Activated CD4-positive, CD25-positive, alpha-beta regulatory T cell treated with anti-CD3 and anti-CD28 coated beads, Interleukin-2, amount 50 U/mL, for 24 hours (primary cell): ENCODE measurements around the gene DENND4A.

Source experiments
- ATAC-seq, 2 donors: fragments of 150-1000 bp; cut with Tn5 transposase; one replicate each; pipeline ENCODE4 v1.10.0; 2021; ENCODE audit warnings: mild to moderate bottlenecking in 1 of 2, moderate library complexity in 1 of 2

The DENND4A gene

DNA sequence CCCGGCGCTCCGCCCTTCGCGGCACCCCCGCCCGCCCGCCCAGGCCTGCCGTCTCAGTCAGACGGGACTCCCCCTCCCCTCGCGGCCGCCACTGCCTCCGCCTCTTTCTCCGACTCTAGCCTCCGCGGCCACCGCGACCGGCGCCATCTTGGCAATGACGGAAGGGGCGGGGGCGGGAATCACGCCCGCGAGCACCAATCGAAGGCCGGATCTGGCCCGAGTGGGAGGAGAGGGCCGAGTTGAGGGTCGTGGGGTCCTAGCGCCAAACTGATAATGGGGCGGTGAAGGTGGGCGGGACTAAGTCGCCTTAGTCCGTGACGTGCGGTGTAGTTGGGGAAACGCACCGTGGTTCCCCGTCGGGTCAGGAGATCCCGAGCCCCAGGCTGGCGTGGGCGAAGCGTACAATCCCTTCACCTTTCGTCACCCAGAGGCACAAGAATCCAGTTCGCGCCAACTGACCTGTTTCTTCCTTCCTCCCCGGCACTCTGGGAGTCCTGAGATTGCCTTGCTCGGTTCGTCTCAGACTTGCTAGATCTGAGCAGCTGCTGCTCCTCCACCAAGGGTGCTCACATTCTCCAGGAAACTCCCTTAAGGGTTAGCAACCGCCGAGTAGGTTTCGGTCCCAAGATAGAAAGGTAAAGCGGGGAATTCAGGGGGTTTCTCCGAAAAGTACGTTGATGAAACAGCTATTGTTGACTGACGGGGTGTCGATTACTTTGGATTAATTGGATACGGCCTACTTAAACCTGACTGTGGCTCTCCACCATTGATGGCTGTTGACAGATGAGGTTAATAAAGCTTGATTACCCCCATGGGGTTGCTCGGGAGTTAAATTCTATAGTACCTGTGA is at the start of gene DENND4A:
Gene DENND4A (minus strand): TSS at position 156 of the 850 bp plus-strand sequence. CDS start 35,843 bp downstream, outside the sequence.
- ATAC-seq = peak; percentile 83

DNA sequence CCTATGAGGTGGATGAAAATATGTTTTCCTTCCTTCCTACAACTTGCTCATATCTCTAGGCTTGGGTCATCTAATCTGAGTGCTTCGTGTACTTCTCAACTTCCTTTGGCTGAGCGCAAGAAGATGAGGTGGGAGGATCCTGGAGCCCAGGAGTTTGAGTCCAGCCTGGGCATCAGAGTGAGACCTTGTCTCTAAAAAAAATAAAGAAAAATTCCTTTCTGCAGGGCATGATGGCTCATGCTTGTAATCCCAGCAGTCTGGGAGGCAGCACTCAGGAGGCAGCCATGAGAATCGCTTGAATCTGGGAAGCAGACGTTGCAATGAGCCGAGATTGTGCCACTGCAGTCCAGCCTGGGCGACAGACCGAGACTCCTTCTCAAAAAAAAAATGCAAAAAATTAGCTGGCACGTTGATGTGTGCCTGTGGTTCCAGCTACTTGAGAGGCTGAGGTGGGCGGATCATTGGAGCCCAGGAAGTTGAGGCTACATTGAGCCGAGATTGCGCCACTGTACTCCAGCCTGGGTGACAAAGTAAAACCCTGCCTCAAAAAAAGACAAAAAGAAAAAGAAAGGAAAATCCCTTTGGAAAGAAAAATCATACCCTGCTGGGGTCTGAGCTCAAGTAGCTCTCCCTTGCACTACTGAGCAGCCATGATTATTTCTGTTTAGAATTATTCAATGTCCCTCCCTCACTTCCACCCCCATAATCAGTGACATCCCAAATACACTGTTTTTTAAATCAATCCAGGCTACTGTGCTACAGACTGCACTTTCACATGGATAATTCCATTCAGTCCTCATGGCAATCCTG is 49.2 kb upstream of the DENND4A start:
- ATAC-seq = no peak

DNA sequence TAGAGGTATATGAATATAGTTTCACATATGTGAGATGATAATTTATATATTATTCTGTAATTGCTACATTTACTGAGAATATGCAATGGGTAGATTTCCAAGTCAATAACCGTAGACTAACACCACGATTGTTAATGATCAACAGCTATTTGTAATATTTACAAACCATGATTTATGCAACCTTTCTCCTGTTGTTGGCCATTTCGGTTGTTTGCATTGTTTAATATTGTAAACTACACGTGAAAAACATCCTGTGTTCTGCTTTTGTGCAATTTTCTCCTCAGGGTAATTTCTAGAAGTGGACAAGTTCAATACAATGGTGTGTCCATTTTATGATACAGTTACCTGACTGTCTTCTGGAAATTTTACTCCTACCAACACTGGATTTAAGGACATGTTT is 47.9 kb upstream of the DENND4A start:
- ATAC-seq = no peak

DNA sequence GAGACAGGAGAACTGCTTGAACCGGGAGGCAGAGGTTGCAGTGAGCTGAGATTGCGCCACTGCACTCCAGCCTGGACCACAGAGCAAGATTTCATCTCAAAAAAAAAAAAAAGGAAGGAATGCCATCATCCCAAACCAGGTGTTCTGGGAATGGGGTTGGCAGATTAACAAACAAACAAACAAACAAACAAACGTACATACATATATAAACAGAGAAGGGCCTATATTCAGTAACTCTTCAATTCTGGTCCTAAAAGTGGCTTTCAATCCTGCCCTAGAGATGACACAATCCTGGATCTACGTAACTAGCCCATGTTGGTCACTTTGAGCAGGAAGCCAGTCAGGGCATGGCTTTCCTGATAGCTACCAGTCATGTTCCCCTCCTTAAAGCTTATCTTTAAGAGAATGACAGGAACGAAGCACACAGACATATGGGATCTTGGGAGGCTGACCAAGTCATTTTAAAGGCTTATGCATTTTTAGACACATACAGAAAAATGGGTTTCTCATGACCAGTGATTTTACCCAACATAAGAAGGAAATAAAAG is 47.3 kb upstream of the DENND4A start:
- no peak for ATAC-seq

DNA sequence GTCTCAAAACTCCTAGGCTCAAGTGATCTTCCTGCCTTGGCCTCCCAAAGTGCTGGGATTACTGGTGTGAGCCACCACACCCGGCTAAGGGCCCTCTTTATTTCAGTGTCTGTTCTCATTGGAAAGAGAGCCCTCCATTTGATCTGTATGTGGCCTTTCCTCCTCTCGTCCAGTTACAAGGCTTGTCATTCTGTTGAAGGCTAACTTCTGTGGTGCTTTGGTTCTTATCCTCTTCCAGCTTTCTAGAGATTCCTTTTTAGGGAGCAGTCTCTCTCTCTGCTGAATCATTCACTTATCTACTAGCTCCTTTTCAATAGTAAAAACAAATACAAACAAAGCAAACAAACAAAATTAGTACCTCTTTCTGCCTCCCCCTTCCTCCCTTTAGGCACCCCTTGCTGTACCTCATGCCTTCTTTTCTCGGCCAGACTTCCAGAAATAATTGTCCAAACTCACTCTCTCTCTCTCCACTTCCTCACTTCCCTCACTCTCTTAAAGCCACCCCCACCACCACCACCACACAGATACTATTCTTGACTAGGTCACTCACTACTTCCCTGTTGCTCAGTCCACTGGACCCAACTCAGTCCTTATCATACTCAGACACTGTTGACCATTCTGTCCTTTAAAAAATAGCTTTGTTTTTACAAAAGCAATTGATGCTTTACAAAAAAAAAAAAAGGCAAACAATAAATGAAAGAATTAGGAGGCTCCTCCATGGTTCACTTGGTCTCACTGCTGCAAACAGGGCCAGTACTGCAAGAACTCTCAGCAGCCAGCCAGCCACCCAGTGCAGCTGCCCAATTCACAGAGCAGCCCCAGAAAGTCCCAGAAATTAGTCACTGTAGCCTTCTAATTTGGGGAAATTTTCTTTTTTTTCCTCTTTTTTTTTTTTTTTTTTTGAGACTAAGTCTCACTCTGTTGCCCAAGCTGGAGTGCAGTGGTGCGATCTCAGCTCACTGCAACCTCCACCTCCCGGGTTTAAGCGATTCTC is 45.5 kb upstream of the DENND4A start:
- ATAC-seq = peak in 1 of 2 donors; percentile 33

DNA sequence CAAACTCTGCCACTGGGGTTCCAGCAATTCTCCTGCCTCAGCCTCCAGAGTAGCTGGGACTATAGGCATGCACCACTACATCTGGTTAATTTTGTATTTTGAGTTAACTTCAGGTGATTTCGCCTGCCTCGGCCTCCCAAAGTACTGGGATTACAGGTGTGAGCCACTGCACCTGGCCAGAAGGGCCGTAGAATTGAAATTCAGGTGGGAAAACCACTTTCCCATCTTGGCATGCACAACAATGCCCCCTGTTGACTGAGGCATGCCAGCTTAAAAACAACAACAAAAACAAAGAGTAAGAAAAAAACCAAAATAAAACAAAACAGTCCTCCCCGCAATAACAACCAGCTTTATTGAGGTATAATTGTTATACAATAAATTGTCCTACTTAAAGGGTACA is 44.6 kb upstream of the DENND4A start:
- no peak for ATAC-seq

DNA sequence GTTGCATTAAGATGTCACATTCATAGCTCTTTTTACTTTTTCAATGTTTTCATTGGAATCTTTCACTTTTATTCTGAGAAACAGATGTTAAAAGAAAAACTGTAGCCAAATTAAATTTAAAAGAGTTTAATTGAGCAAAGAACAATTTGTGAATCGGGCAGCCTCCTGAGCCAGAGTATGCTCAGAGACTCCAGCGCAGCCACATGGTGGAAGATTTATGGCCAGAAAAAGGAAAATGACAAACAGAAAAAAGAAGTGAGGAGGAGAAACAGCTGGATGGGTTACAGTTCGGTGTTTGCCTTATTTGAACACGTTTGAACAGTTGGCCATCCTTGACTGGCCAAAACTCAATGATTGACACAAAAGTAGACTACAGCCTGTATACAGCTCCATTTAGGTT is 43.4 kb upstream of the DENND4A start:
- no peak for ATAC-seq

DNA sequence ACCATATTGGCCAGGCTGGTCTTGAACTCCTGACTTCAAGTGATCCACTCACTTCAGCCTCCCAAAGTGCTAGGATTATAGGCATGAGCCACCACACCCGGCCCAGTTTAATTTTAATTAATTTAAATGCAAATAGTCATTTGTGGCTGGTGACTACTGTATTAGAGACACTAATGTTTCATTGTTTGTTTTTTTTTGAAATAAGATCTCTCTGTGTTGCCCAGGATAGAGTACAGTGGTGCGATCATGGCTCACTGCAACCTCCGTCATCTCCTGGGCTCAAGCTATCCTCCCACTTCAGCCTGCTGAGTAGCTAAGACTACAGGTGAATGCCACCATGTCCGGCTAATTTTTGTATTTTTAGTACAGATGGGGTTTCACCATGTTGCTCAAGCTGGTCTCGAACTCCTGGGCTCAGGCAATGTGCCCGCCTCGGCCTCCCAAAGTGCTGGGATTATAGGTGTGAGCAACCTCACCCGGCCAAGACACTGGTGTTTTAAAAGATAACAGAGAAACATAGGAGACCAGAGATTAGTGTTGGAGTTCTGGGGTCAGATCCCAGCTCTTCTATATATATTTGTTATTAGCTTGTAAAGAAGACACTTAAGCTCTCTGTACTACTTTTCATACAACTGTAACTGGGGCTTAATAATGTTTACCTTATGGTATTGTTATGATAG is 42.6 kb upstream of the DENND4A start:
- ATAC-seq = no peak

DNA sequence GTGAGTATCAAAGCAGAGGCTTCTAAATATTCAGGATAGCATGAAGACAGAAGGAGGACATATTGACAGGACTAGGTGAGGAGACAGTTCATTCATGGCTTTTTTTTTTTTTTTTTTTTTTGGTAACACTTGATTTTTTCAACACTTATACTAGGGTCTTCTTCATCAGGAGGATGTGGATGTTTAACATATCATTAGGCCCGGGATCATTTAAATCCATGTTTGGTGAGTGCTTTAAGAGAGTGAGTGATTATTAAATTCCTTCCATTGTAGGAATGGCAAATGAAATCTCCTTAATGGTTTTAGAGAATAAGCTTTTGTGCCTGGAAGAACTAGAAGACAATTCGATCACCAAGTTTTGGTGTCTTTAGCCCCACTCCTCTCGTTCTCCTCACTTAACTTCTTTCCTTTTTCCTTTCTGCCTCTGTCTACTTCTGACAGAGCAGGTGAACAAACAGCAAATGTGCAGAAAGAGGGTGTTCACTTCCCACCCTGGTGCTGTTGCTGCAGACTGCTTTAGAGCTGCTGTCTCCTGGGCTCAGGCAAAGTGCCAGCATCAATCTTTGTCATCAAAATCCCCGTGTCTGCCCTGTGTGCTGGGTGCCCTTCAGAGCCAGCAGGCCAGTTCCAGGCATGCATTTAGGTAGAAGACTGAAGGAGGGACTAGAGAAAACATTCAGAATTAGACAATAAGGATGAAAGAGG is 41.6 kb upstream of the DENND4A start:
- ATAC-seq = peak in 1 of 2 donors; percentile 41

DNA sequence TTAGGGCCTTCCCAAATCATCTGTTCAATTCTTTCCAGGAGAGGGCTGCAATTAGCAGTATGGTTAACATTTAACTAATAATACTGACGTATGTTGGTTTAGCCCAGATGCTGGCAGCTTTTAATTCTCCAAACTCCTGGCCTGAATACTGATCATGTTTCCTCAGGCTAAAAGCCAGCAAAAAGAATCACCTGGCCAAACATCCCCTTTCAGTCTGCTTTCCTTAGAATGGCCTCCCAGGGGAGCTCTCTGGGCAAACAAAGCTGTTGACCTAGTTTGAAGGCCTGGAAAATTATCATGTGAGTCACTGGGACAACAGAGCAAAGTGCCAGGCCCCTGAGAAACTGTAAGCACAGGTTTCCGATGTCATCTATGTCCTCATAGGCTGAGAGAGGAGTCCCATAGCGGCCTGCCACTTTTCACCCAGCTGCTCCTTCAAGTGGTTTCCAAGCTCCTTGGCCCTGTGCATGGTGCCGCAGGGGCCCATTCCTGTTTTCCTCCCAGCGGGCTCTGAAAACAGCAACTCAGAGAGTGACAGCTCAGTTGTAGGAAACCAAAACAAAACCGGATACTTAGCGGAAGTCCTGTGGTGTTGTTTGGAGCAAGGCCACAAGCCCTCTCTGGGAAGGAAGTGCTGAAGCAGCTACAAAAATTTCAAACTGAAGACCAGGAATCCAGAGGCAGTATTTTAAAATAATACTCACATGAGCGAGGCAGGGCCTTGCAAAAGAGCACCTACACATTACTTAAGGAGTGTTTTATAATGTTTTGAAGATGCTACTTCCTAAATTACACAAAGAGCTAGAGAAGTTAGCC is 40.7 kb upstream of the DENND4A start:
- peak; percentile 37 to 47 for ATAC-seq

DNA sequence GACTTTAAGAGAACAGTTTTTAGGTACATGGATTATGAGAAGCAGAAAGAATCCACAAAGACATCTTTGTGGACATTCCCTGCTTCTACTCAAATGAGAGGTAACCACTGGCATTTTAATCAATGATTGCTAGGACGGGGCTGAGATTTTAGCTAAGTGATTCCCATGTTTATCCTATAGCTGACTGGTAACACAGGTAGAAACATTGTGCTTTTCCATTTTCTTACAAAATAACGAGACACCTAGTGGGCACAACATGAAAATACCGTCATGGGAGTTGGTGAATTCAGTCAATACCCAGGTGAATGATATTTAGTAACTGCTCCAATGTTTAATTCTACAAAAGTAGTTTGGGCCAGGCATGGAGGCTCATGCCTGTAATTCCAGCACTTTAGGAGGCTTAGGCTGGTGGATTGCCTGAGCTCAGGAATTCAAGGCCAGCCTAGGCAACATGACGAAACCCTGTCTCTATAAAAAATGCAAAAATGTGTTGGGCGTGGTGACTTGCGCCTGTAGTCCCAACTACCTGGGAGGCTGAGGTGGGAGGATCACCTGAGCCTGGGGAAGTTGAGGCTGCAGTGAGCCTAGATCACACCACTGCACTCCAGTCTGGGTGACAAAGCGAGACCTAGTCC is 37.2 kb upstream of the DENND4A start:
- ATAC-seq = peak; percentile 25 to 35

DNA sequence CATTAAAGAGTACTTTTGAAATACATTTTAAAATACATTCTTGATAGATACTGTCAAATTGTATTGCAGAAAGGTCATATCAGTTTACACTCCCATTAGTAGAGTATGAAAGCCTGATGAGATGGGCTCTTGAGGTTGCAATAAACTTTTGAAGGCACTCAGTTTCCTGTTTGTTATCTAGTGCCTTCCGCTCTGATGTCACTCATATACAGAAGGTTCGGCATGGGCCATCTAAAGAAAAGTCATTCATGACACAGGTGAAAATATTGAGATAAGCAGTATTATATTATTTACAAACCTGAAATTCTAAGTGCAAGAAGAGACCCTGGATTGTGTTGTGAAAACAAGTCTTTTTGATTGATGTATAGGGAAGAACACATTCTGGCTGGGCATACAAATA is 36.5 kb upstream of the DENND4A start:
- ATAC-seq = peak; percentile 86 to 88

DNA sequence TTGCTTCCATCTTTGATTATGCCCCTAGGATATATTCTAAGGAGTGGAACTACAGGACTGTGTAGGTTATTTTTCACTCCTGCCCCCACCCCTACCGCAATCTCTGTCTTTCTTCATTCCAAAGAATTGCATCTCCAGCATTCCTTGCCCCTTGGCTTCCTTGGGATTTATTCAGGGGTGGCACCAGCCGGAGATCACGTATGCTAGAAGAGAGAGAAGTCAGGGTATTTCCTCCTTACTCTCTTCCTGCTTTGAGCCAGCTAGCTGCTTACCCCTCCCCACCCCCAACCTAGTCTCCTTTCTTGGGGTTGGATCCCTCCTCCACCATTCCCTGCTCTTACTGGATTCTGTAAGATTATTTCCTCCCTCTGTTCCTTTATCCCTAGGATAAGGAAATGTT is 35.0 kb upstream of the DENND4A start:
- no peak for ATAC-seq

DNA sequence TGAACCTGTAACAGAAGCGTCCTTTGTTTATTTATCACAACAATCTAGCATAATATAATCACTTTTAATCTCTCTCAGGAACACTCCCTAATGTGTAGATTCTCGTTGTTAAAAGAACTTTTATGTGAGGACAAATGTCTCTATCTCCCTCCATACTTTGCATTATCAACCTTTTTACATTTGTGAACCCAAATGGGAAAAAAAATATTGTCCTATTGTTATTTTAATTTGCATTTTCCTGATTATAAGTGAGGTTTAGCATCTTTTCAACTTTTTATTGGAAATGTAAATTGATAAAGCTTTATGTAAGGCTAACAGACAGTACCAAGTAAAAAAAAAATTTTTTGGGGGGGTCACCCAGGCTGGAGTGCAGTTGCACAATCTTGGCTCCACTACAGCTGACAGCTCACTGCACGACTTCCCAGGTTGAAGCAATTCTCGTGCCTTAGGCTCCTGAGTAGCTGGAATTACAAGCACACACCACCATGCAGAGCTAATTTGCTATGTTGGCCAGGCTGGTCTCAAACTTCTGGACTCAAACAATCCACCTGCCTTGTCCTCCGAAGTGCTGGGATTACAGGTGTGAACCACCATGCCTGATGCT is 33.0 kb upstream of the DENND4A start:
- no peak for ATAC-seq

DNA sequence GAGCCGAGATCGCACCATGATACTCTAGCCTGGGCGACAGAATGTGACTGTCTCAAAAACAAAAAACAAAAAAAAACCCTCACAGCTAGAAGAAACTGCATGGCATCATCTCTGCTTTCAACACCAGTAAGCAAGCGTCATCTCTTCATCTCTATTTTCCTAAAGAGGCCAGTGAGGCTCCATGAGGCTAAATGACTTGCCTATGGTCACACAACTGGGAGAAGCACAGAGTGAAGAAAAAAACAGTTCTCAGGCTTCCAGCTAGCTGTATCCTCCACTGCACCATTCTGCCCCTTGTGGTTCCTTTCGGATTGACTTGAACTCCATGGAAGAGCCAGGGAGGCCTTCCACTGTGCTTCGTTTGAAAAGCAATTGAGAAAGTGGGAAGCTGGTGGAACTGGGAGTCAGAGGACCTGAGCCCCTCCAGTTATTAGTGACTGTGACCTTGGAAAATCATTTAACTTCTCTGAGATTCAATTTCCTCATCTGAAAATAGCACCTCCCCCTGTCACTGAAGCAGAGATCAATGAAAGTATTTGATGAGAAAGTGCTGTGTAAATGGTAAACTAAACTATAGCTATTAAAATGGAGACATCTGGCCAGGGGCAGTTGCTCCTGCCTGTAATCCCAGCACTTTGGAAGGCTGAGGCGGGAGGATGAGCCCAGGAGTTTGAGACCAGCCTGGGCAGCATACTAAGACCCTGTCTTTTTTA is 32.1 kb upstream of the DENND4A start:
- ATAC-seq = no peak

DNA sequence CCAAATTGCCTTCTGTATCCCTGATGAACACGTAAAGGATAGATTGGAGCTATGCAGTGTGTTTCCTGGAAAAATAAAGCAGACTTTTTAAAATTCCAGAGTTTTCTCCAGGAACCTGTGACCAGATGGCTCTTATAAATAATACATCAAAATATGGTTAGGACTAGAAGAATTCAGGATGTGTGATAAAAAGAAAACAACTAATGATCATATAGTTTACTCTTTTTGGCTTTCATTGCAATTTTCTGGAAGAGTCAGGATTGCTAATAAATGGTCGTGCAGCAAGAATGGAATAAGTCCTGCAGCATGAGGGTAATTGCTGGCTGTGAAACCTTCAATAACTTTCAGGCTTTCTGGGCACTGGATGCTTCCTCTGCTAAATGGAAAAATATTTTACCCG is 30.2 kb upstream of the DENND4A start:
- ATAC-seq = no peak

DNA sequence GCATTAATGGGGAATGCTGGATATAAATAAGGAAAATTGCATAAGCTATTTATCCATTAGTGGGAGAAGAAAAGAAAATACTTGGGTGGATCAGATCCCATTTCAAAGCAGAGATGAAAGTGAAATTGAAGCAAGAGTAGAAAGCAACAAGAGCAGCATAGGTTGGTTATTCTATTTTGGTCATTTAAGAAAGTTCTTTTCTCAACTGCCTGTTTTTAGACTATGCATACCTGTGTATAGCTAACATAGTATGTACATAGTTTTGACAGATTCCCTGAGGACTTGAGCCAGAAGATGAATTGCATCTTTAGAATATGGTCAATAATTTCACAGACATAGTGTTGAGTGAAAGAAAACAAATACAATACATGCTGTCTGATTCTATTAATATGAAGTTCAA is 29.0 kb upstream of the DENND4A start:
- ATAC-seq = no peak

DNA sequence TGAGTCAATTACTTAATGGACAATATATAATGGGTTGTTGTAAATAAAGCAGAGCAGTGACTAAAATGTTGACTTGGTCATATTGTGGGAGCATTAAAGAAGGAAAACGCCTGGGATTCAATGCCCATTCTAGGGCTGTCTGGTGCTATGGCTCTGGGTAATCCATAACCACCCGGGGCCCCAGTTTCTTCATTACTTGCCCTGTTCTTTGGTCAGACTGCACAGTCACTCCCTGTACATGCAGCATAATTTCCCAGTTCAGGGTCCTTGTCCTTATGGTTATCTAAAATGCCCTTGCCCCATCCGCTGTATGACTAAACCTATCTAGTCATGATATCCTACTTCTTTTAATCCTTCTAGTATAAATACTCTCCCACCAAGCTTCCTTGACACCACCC is 27.5 kb upstream of the DENND4A start:
- no peak for ATAC-seq
